Kidney (tissue), 14 donors: ENCODE measurements around the gene COPZ1. TPM values are rescaled to one million over a fixed set of nuclear protein-coding genes. Genes with fewer than 3 reads are reported as not detected.

Experiments used
- DNase-seq, 5 donors: peaks; one replicate each; pipeline ENCODE4 v3.0.0-alpha.2; 2013 to 2020
- FAIRE-seq: peaks from 2 replicates; lab custom pipeline; 2012; peaks lifted over from hg19 to GRCh38; lab: Jason Lieb, UNC
- H3K27ac ChIP-seq, 2 donors: one replicate each; pipeline ENCODE4 v1.7.0; 2013; ENCODE audit warnings: low read depth in 2 of 2, low read length in 2 of 2, inconsistent platforms in 1 of 2
- H3K27me3 ChIP-seq: one replicate; pipeline ENCODE4 v1.7.1; 2013; ENCODE audit warnings: low read length, inconsistent platforms; ENCODE audit not compliant: control insufficient read depth, insufficient read depth
- H3K36me3 ChIP-seq, 3 donors: one replicate each; pipeline versions ENCODE4 v1.7.0 to v1.7.1; 2013; ENCODE audit warnings: low read length in 3 of 3, control low read depth in 1 of 3, inconsistent platforms in 1 of 3; ENCODE audit not compliant: insufficient read depth in 3 of 3, control insufficient read depth in 2 of 3
- H3K4me1 ChIP-seq, 3 donors: one replicate each; pipeline versions ENCODE4 v1.7.0 to v1.7.1; 2013; ENCODE audit warnings: low read length in 3 of 3, inconsistent platforms in 1 of 3, low read depth in 1 of 3; ENCODE audit not compliant: control insufficient read depth in 2 of 3, insufficient read depth in 2 of 3
- H3K4me3 ChIP-seq, 3 donors: one replicate each; pipeline versions ENCODE4 v1.7.0 to v1.8.1; 2013; ENCODE audit warnings: low read length in 3 of 3, control low read depth in 1 of 3, inconsistent platforms in 1 of 3
- H3K9ac ChIP-seq, 3 donors: one replicate each; pipeline versions ENCODE4 v1.7.0 to v1.7.1; 2013; ENCODE audit warnings: low read length in 3 of 3, control low read depth in 1 of 3, inconsistent platforms in 1 of 3
- H3K9me3 ChIP-seq, 3 donors: one replicate each; pipeline versions ENCODE4 v1.7.0 to v1.7.1; 2013; ENCODE audit warnings: low read length in 3 of 3, control low read depth in 1 of 3, inconsistent platforms in 1 of 3; ENCODE audit not compliant: control insufficient read depth in 2 of 3, insufficient read depth in 1 of 3
- intact Hi-C: fragments of 100-400 bp; cut with DNase I; formaldehyde crosslinking; loops from one replicate; pipeline ENCODE4 v1.11.1; 2022
- polyA plus RNA-seq: library from polyadenylated mRNA; stranded (reverse); fragments of 350-450 nt; fragmentation: Illumina TruSeq; extraction: RNeasy Lipid Tissue Mini Kit (QIAGEN cat#74804); gene quantifications from one replicate; pipeline ENCODE4 v1.2.3, GENCODE V29; 2014; ENCODE audit warnings: low read depth, low replicate concordance; ENCODE audit not compliant: insufficient read depth
- total RNA-seq: library from RNA; stranded (reverse); fragmentation: NEBNext Ultra II Directional; extraction: Animal tissue kit (Norgen Biotek cat#: 25700); gene quantifications from one replicate; pipeline ENCODE4 v1.2.1, GENCODE V29; 2021
- TF ChIP-seq, protein P1 (sequence below): IDR thresholded peaks from 3 replicates; pipeline ENCODE4 v1.5.1; 2012; ENCODE audit warnings: mild to moderate bottlenecking, moderate library complexity, borderline replicate concordance; ENCODE audit not compliant: insufficient read depth; ENCODE audit errors: extremely low read depth
- donor health status: control.
- donor health status: control.
- donor health status: control.
- donor health status: control.
- donor health status: control.
- donor health status: DM: yes; HTN: yes; CAD: no.
- donor health status: Normal renal cell carcinoma (clear cell type).

Gene COPZ1
- total and polyA plus RNA-seq, 2 donors from 2014 or later: 141 to 181 TPM

GRCh38 chr12:54301428-54302048, 23.4 kb upstream of the COPZ1 start:
- intact Hi-C loops: no loop called here
- FAIRE-seq (no peak), DNase-seq (peak in 4 of 5 donors; percentile 35 to 67 (median 58))
- H3K9me3 ChIP-seq: no peaks in the 10 kb centered on the region
- no peaks in the 10 kb centered on the region for H3K36me3 ChIP-seq
- peak overlapping the region in 1 of 3 donors; percentile 47 for H3K4me3 ChIP-seq
- H3K27ac ChIP-seq: no peak overlapping the region
- TF ChIP-seq, protein P1, sequence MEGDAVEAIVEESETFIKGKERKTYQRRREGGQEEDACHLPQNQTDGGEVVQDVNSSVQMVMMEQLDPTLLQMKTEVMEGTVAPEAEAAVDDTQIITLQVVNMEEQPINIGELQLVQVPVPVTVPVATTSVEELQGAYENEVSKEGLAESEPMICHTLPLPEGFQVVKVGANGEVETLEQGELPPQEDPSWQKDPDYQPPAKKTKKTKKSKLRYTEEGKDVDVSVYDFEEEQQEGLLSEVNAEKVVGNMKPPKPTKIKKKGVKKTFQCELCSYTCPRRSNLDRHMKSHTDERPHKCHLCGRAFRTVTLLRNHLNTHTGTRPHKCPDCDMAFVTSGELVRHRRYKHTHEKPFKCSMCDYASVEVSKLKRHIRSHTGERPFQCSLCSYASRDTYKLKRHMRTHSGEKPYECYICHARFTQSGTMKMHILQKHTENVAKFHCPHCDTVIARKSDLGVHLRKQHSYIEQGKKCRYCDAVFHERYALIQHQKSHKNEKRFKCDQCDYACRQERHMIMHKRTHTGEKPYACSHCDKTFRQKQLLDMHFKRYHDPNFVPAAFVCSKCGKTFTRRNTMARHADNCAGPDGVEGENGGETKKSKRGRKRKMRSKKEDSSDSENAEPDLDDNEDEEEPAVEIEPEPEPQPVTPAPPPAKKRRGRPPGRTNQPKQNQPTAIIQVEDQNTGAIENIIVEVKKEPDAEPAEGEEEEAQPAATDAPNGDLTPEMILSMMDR: no peak
- H3K9ac ChIP-seq: no peak overlapping the region
- no peaks in the 10 kb centered on the region for H3K27me3 ChIP-seq
- peaks cover 0 to 12% (median 5%) of the 10 kb centered on the region in 3 donors for H3K4me1 ChIP-seq

DNA sequence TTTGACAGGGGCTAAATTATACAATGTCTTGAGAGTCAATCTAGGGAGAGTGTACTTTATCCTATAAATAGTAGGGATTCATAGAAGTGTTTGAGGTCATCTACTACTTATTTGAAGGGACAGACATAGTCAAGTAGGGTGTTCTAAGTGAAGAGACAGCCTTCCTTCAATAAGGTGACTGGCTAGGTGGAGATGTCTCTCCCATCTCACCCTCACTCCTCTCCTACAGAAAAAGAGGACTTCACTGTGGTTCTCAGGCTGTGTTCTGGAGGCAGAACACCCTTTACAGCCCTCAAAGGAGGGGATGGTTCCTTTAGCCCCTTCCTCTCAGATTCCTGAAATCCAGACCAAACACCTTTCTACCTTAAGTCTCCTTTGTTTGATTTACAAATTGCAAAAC, 21.3 kb upstream of the COPZ1 start:
- Histone ChIP-seq H3K27ac (no peak overlapping the region), H3K9ac (no peak overlapping the region), H3K27me3 (no peaks in the 10 kb centered on the region), H3K9me3 (no peaks in the 10 kb centered on the region), H3K36me3 (no peaks in the 10 kb centered on the region), H3K4me1 (peaks cover 0 to 12% (median 5%) of the 10 kb centered on the region in 3 donors), H3K4me3 (no peak overlapping the region)
- TF ChIP-seq, protein P1: no peak
- DNase-seq (no peak), FAIRE-seq (no peak)
- intact Hi-C loops: no loop called here

DNA sequence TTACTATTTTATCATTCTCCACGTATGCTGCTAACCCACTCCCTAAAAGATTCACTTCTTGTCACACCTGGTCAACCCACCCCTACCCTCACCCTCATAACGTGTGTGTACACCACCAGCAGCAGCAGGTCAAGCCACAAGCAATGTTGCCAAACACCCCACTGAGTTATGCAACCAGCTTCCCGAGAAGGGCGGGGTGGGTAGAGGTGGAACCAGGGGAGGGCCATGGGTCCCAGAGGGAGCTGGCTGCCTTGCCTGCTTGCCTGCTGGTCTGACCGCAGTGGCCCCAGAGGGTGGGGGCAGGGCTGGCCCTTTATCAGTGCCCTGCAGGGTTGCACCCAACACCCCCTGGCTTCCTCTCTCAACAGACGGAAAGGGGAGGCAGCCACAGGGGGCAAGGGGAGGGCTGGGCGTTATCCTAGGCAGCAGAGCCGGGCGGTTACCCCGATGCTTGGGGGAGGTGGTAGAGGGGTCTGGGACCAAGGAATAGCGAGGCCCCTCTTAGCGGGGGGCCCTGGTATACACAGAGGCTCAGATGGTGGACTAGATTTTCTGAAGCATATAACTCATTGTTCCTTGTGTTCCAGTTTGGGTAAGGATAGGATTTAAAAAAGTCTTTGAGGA, 20.6 kb upstream of the COPZ1 start:
- H3K36me3 ChIP-seq: no peaks in the 10 kb centered on the region
- TF ChIP-seq, protein P1: no peak
- H3K9ac ChIP-seq: no peak overlapping the region
- intact Hi-C loops: no loop called here
- no peaks in the 10 kb centered on the region for H3K9me3 ChIP-seq
- peaks cover 0 to 12% (median 5%) of the 10 kb centered on the region in 3 donors for H3K4me1 ChIP-seq
- no peak overlapping the region for H3K27ac ChIP-seq
- H3K4me3 ChIP-seq: no peak overlapping the region
- peak in 4 of 5 donors; percentile 29 to 92 (median 60) for DNase-seq
- no peaks in the 10 kb centered on the region for H3K27me3 ChIP-seq
- FAIRE-seq: no peak
